NCI-H1105 treated with DMSO at 0.1 percent for 48 hours (cell line): Measurements from ENCODE around the gene RBPMS2.
"Not testable (repeated sequence)": the region's sequence is repeated elsewhere in the genome, so short reads cannot be mapped to it uniquely, and the experiment has no call there.

Experiments
- DNase-seq: peaks from one replicate; lab custom pipeline; 2025; lab: John Stamatoyannopoulos, UW

Gene RBPMS2

GRCh38 chr15:64754663-64755426, 20.5 kb downstream of the RBPMS2 start:
- DNase-seq: no peak

DNA sequence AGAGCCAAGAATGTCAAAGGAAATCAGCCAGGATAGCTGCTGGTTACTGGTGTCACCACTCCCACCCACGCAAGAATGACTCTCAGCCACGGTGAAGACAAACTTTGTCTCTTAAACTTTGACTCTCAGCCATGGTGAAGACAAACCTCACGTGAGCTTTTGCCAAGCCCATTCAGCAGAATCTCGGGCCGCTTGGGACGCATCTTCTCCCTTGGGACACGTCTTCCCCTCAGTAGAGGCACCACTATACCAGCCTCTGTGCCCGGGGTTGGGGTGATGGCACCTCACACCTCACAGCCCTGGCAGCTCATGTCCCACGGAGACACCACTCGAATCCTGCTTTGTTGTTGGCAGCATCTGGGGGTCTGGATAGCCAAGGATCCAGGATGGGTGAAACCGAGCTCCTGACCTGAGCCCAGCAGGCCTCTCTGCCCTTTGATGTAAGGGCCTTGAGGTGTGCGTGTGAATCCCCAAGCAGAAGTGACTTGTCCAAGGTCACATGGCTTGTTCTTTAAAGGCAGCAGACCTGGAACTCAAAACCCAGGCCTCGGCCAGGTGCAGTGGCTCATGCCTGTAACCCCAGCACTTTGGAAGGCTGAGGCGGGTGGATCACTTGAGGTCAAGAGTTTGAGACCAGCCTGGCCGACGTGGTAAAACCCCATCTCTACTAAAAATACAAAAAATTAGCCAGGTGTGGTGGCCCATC, 21.8 kb downstream of the RBPMS2 start:
- no peak for DNase-seq

DNA sequence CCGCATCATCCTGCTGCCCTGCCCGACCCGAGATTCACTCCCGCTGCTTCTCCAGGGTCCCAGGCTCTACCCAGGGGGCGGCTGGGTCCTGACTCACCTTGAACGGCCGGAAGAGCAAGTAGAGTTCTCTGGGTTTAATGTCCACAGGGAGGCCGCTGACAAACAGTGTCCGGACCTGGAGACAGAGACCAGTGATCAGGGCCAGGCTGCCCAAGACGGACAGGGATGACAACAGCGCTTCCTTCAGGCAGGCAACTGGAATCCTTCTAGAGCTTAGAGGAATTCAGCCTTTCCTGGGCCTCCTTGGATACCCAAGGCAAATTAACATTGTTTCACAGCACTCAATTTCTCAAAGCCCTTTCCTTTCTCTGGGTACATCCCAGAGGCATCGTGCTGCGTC, 23.9 kb downstream of the RBPMS2 start:
- no peak for DNase-seq

DNA sequence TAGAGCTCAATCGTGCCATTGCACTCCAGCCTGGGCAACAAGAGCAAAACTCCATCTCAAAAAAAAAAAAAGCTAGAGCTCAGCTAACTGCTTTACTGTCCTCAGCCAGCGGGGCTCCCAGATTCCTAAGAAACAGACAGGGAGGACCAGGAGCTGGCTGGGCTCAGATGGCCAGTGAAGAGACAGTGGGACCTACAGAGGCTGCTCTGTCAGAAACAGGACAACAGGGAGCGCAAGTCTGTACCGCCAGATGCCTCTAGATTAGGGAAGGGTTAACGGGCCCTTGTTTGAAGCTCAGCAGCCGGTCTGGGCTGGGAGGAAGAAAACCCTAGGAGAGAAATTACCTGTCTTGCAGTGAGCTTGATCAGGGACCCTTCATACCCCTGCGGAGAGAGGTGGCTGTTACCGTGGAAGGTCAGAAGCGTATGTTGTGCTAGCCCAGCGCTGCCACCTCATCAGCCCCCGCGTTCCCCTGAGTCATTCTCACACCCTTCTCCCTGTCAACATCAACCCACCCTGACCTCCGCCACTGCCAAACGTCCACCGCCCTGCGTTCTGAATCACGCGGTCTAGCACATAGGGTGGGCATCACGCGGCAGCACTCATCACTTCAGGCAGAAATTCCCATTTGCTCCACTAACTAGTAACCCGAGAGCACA, 25.3 kb downstream of the RBPMS2 start:
- no peak for DNase-seq

DNA sequence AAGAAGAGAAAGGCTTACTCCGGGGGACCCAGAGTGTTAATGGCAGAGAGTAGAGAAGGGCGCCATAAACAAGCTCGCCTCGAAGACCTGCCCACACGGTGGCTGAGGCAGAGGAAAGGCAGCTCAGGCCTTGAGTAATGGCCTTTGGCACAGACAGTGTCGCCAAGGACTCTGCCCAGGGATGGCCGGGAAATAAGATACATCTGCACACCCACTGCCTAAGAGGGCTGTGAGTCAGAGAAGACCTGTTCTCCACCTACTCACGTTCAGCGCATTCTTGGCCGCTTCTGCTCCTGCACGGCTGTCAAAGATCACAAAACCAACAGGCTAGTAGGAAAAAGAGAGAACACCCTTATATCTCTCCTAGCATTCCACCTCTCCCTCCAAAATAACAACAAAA, 26.2 kb downstream of the RBPMS2 start:
- DNase-seq: no peak

DNA sequence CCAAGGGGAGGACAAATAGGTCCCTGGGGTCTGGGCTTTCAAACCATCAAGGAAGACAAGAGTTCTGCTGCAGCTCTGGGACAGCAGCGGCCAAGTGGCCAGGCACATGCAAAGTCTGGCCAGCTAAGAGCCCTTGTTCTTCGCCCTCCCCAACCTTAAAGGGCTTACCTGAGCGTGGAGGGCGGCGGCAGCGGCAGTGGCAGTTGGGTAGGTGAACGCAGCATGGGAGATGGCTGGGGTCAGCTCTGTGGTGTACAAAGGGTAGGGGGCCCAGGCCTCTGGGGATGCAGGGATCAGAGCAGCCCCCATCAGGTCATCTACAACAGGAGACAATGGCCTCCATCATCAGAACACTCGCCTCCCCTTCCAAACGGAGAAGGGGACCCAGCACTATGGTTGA, 27.1 kb downstream of the RBPMS2 start:
- no peak for DNase-seq

DNA sequence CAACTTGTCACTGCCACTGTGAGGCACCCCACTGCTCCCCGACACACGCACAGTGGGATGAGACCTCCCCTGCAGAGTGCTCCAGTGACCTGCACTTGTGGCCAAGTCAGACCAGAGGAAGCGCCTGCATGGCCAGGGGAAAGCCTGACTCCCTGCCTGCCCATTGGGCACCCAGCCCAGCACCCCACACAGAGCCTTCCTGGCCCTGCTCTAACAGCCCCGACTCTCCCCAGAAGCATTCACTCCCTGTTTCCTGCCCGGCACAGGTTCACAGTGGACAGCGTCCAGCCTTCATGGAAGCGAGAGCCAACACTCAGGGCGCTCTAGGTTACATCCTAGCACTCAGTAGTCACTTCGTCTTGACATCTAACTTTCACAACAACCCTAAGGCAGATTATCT, 27.8 kb downstream of the RBPMS2 start:
- DNase-seq: no peak

- DNase-seq: no peak
Observed at GRCh38 chr15:64746921-64747320, 28.5 kb downstream of the RBPMS2 start.

GRCh38 chr15:64746356-64746755, 29.0 kb downstream of the RBPMS2 start:
- no peak for DNase-seq

GRCh38 chr15:64743691-64744090, 31.7 kb downstream of the RBPMS2 start:
- no peak for DNase-seq

DNA sequence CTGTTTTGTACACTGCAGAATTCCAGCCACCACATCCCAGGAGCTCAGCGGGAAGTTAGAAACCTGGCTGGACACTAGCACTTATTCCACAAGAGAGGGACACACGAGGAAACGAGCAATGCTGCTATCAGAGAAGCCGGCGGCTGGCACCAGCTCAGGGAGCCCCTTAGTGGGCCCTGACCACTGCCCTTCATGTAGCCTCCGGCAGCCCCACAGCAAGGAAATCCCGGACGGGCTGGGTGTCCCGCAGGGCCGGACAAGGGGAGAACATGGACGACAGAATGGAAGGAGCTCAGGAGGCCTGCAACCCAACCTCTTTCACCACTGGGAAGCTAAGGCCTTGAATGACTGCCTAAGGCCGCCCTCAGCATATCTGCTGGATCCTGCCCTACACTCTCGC, 32.5 kb downstream of the RBPMS2 start:
- DNase-seq: no peak

- no peak for DNase-seq
Observed at GRCh38 chr15:64742385-64742784, 33.0 kb downstream of the RBPMS2 start.

GRCh38 chr15:64741708-64742107, 33.7 kb downstream of the RBPMS2 start:
- not testable (repeated sequence) for DNase-seq

- DNase-seq: no peak
Observed at GRCh38 chr15:64740311-64741170, 34.8 kb downstream of the RBPMS2 start.

DNA sequence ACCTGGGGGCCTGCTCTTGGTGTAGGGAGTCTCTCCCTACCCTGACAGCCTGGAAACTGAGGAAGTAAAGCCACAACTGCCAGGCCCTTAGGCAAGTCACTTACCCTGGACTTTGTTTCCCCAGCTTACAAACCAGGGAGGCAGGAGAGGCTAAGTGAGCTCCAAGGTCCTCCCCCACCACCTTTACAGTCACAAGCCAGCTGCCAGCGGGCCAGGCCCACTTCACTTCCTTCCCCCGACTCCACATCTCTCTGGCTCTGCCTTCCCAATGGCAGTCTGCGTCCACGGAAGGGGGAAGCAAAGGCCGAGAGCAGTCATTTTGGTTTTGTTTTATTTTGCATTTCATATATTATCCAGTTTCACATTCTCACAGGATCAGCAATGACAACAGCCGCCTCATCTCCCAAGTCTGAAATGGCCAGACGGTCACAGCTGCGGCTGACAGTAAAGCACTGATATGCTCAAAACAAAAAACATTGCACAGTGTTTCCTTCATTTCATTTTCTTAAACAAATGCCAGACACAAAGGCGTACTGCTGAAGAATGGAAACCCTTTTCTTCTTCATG, 35.7 kb downstream of the RBPMS2 start:
- DNase-seq: no peak

- peak; percentile 48 for DNase-seq
Observed at GRCh38 chr15:64739156-64739555, 36.2 kb downstream of the RBPMS2 start.

- no peak for DNase-seq
Observed at GRCh38 chr15:64738226-64739095, 36.9 kb downstream of the RBPMS2 start.

GRCh38 chr15:64732156-64732860, 43.1 kb downstream of the RBPMS2 start:
- no peak for DNase-seq

- no peak for DNase-seq
Observed at GRCh38 chr15:64731805-64732151, 43.6 kb downstream of the RBPMS2 start.
